Osteocyte (in vitro differentiated cells): Measurements from ENCODE around the gene RHEB. TPM values are rescaled to one million over a fixed set of nuclear protein-coding genes. Genes with fewer than 3 reads are reported as not detected.
A peak's percentile ranks its signal among the peaks of the same experiment; 100 is the strongest.

Experiments used
- DNase-seq: peaks from one replicate; pipeline ENCODE4 v3.0.0; 2021; ENCODE audit warnings: mixed read lengths; ENCODE audit not compliant: unreplicated experiment; ENCODE audit errors: extremely low spot score
- H3K27ac Mint-ChIP-seq: one replicate; pipeline ENCODE4 v1.8.0; 2021; ENCODE audit warnings: mild to moderate bottlenecking, mixed read lengths; ENCODE audit not compliant: unreplicated experiment
- H3K27me3 Mint-ChIP-seq: one replicate; pipeline ENCODE4 v1.8.0; 2021; ENCODE audit warnings: mixed read lengths; ENCODE audit not compliant: unreplicated experiment
- H3K36me3 Mint-ChIP-seq: one replicate; pipeline ENCODE4 v1.8.0; 2021; ENCODE audit warnings: mixed read lengths; ENCODE audit not compliant: unreplicated experiment
- H3K4me1 Mint-ChIP-seq: one replicate; pipeline ENCODE4 v1.8.0; 2021; ENCODE audit warnings: mixed read lengths; ENCODE audit not compliant: unreplicated experiment
- H3K4me3 Mint-ChIP-seq: one replicate; pipeline ENCODE4 v1.8.0; 2021; ENCODE audit warnings: mild to moderate bottlenecking, moderate library complexity, mixed read lengths; ENCODE audit not compliant: unreplicated experiment
- H3K9me3 Mint-ChIP-seq: one replicate; pipeline ENCODE4 v1.8.0; 2021; ENCODE audit warnings: mixed read lengths; ENCODE audit not compliant: unreplicated experiment
- total RNA-seq: library from RNA; stranded (reverse); gene quantifications from 2 replicates; pipeline ENCODE4 v1.2.1, GENCODE V29; 2021
- TF ChIP-seq, protein P1 (sequence below): fragments of 200-600 bp; sonication (generic); IDR thresholded peaks from 2 replicates; pipeline ENCODE4 v1.5.0; 2021; ENCODE audit warnings: antibody characterized with exemption, mild to moderate bottlenecking, moderate library complexity

The RHEB gene
- total RNA-seq, 1 donor from 2014 or later: 97.7 TPM

DNA sequence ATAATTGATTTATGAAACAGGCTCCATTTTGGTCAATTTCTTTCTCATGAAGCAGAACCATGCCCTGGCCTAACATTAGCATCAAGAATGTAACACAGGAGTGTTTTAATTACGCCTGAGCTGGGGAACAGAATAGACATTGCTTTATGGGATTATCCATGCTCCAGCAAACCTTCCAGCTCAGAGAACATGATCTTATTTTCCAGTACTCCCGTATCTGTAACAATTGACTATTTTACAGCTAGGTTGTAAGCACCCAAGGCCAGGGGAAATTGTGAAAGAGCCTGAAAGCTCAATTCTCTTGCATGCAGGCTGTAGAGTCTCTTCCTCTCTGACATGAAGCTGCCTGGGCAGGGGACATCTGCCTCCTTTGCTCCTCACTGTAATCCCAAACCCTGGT, 49.0 kb downstream of the RHEB start:
- no peak for DNase-seq
- H3K27me3 Mint-ChIP-seq: no peaks in the 10 kb centered on the region
- TF ChIP-seq, protein P1, sequence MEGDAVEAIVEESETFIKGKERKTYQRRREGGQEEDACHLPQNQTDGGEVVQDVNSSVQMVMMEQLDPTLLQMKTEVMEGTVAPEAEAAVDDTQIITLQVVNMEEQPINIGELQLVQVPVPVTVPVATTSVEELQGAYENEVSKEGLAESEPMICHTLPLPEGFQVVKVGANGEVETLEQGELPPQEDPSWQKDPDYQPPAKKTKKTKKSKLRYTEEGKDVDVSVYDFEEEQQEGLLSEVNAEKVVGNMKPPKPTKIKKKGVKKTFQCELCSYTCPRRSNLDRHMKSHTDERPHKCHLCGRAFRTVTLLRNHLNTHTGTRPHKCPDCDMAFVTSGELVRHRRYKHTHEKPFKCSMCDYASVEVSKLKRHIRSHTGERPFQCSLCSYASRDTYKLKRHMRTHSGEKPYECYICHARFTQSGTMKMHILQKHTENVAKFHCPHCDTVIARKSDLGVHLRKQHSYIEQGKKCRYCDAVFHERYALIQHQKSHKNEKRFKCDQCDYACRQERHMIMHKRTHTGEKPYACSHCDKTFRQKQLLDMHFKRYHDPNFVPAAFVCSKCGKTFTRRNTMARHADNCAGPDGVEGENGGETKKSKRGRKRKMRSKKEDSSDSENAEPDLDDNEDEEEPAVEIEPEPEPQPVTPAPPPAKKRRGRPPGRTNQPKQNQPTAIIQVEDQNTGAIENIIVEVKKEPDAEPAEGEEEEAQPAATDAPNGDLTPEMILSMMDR: no peak
- no peak overlapping the region for H3K4me3 Mint-ChIP-seq
- no peak overlapping the region for H3K27ac Mint-ChIP-seq
- H3K36me3 Mint-ChIP-seq: peaks cover 67% of the 10 kb centered on the region
- H3K9me3 Mint-ChIP-seq: no peaks in the 10 kb centered on the region
- H3K4me1 Mint-ChIP-seq: peaks cover 18% of the 10 kb centered on the region

DNA sequence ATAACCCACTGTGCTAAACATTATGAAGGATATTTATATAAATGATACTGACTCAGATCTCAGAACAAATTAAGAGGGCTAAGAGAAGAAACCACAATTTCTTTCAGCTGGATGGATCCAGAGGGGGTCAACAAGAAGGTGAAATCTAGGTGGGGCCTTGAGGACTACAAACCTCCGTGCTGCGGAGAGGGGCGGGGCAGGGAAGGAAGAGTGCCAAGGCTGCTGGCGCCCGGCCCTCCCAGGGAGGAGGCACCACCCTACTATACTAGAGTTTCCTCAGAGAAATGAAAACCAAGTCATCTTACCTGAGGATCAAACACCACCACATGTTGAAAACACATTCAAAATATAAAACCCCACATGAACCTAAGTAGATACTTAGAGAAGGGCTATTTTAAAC, 50.4 kb downstream of the RHEB start:
- Mint-ChIP-seq H3K27ac (no peak overlapping the region), H3K9me3 (no peaks in the 10 kb centered on the region), H3K4me3 (no peak overlapping the region), H3K27me3 (no peaks in the 10 kb centered on the region), H3K36me3 (peaks cover 78% of the 10 kb centered on the region), H3K4me1 (peaks cover 18% of the 10 kb centered on the region)
- DNase-seq: no peak
- TF ChIP-seq, protein P1: no peak

DNA sequence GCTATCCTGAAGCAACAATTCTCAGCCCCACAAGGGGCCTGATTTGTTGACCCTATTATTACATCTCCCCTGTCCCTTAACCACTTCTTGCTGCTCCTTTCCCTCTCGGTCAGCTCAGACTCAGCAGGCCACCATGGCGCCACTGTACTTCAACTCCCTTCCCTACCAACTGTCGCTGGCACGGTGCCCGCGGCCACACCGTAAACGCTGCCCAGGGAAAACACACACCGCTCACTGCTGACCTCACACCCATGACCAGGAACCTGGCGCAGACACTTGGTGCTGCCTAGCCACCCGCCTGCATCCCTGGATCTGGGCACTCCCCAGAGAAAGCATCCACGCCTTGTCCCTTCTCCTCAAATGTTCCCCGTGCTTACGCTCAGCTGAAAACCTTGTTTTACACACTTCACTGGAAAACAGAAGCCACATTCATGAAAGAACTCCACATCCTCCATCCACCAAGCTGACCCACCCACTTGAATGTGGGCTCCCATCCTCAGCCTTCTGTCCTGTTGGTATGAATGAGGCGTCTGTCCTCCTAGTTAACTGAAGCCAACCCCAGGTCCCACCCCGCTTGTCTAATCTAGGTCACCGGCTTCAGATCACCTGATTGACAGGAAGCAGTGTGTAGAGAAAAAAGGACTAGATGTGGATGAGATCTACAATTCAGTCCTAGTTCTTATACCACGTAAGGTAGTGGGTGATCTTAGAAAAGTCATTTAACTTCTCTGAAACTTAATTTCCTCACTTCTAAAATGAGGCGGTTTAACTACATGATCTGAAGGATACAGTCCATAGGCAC, 51.3 kb downstream of the RHEB start:
- Mint-ChIP-seq H3K27ac (peak overlapping the region; percentile 43), H3K4me3 (no peak overlapping the region), H3K27me3 (no peaks in the 10 kb centered on the region), H3K4me1 (peaks cover 14% of the 10 kb centered on the region), H3K9me3 (peaks cover 2% of the 10 kb centered on the region), H3K36me3 (peaks cover 80% of the 10 kb centered on the region)
- DNase-seq: no peak
- TF ChIP-seq, protein P1: no peak

DNA sequence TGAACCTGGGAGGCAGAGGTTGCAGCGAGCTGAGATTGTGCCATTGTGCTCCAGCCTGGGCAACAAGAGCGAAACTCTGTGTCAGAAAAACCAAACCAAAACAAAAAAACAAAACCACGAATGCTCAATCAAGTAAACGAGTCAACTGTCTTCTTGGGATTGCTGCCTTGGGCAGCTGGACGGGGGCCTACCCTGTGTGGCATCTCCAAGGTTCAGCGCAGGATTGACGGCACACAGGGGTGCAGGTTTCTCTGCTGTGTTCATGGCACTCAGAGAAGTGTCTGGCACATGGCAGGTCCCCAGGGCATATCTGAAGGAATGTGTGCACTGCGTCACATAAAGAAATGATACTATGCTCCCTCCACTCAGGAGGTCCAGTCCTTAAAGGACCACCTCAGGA, 54.5 kb downstream of the RHEB start:
- H3K27ac Mint-ChIP-seq: no peak overlapping the region

DNA sequence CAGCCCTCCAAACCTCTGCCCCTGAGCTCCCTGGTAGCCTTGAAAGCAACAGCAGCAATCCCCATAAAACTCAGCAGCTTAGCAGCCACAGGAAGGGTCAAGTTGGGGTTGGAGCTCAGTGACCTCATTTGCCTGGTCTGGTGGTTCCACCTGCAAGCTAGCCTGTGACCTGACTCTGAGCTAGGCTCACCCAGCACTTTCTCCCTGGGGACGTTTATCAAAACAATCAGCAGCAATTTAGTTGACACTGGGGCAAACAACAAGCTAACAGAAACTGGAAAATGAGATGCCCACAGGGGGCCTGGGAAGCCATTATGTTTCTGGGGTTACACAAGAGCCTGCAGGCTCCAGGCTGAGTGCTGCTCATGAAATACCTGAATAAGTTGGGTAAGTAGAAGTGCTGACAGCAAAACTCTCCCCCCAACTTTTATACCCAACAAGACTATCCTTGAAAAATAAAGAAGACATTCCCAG, 57.4 kb downstream of the RHEB start:
- no peak for DNase-seq
- H3K9me3 Mint-ChIP-seq: peaks cover 15% of the 10 kb centered on the region

More for the DNA sequence above, 54.5 kb downstream of the RHEB start:
- Mint-ChIP-seq H3K36me3 (peaks cover 66% of the 10 kb centered on the region), H3K4me1 (peaks cover 11% of the 10 kb centered on the region), H3K9me3 (peaks cover 15% of the 10 kb centered on the region), H3K27me3 (no peaks in the 10 kb centered on the region), H3K4me3 (no peak overlapping the region)
- DNase-seq: no peak
- TF ChIP-seq, protein P1: no peak

More for the DNA sequence above, 57.4 kb downstream of the RHEB start:
- TF ChIP-seq, protein P1: no peak
- Mint-ChIP-seq H3K4me3 (no peak overlapping the region), H3K36me3 (peaks cover 38% of the 10 kb centered on the region), H3K27ac (no peak overlapping the region), H3K4me1 (peaks cover 20% of the 10 kb centered on the region), H3K27me3 (no peaks in the 10 kb centered on the region)
